Fibroblast of pulmonary artery (primary cell): Measurements from ENCODE around the gene MRO.

Experiments used
- DNase-seq: peaks from one replicate; pipeline ENCODE4 v3.0.0-alpha.2; 2010; ENCODE audit warnings: low read depth
- H3K4me3 ChIP-seq: replicated peaks from 2 replicates; pipeline ENCODE4 v1.5.1; 2011; ENCODE audit warnings: low read depth, mild to moderate bottlenecking, control low read depth, low read length, moderate library complexity
- CTCF ChIP-seq: IDR thresholded peaks from 2 replicates; pipeline ENCODE4 v1.5.1; 2011; ENCODE audit warnings: mild to moderate bottlenecking, control low read depth, low read length, inconsistent platforms; ENCODE audit errors: missing control alignments

The MRO gene

GRCh38 chr18:50825621-50826020 is 5.8 kb upstream of the MRO start:
- no peak overlapping the region for H3K4me3 ChIP-seq
- TF ChIP-seq CTCF: no peak
- no peak for DNase-seq

- no peak overlapping the region for H3K4me3 ChIP-seq
- DNase-seq: no peak
- TF ChIP-seq CTCF: no peak
These were observed 2.9 kb upstream of the MRO start for GRCh38 chr18:50822756-50823155.

GRCh38 chr18:50820901-50821520 is 1.2 kb upstream of the MRO start:
- no peak overlapping the region for H3K4me3 ChIP-seq
- DNase-seq: no peak
- TF ChIP-seq CTCF: no peak

- H3K4me3 ChIP-seq: peak overlapping the region; percentile 41
- DNase-seq: peak; percentile 47
- TF ChIP-seq CTCF: peak; percentile 25
These were observed 639 bp downstream of the MRO start for GRCh38 chr18:50819027-50819727.

GRCh38 chr18:50816419-50817166 is 3.2 kb downstream of the MRO start:
- DNase-seq: no peak
- H3K4me3 ChIP-seq: no peak overlapping the region
- no peak for TF ChIP-seq CTCF

- TF ChIP-seq CTCF: no peak
- no peak for DNase-seq
- H3K4me3 ChIP-seq: no peak overlapping the region
These were observed 5.4 kb downstream of the MRO start for GRCh38 chr18:50814395-50814794.
